ENCODE results near the gene GSTM3. TPM values are rescaled to one million over a fixed set of nuclear protein-coding genes. Genes with fewer than 3 reads are reported as not detected.

Gene GSTM3
- total and polyA plus RNA-seq, 2 of the 13 experiments (the other 11 are each of a cell fraction or from before 2014, with no cell fraction given) = 127 to 142 TPM

DNA sequence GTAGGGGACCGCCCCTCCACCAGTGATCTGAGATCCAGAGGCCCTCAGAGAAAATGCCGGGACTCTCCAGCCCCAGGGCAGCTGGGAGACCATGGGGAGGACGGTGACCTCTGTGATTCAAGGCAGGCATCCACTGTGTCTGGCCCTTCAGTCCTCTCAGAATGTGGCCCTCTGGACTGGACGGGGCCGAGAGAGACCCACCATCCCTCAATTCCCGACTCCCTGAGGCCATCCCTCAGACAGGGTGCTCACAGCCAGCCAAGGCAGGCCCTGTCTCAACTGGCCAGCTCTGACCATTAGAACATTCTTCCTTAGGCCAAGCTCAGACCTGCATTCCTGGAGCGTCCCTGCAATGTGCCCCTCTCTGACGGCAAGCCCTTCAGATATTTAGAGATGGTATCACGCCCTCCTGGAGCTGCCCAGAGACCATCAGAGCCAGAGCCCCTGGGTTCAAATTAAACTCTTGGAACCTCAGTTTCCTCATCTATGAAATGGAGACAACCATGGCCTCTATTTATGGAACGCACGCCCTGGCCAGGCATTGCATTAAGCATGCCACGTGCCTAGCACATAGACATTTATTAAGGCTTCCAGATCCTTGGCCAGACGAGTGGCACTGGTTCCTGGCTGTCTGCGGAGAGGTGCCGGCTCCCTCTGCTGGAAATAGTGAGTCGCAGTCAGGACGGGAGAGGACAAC lies 32.5 kb upstream of the GSTM3 start (continued):
- TF ChIP-seq RFXAP (CRISPR knock-in tag; IDR thresholded peaks at IDR 0.05; ENCODE audit: borderline replicate concordance) (no peak), HNRNPL (IDR thresholded peaks at IDR 0.05; ENCODE audit: low read depth, low read length) (no peak), SYNCRIP (IDR thresholded peaks at IDR 0.05; ENCODE audit: insufficient read depth, low read depth, low read length) (no peak), E2F1 (CRISPR knock-in tag; IDR thresholded peaks at IDR 0.05) (no peak), REPIN1 (CRISPR knock-in tag; IDR thresholded peaks at IDR 0.05; ENCODE audit: borderline replicate concordance, low read depth) (no peak), TBX3 (IDR thresholded peaks at IDR 0.05; ENCODE audit: borderline replicate concordance) (no peak), ZNF501 (CRISPR knock-in tag; IDR thresholded peaks at IDR 0.05) (peak; percentile 78), ZMAT5 (CRISPR knock-in tag; IDR thresholded peaks at IDR 0.05; ENCODE audit: borderline replicate concordance, low read depth) (no peak), ZNF770 (CRISPR knock-in tag; IDR thresholded peaks at IDR 0.05) (no peak), HNRNPUL1 (IDR thresholded peaks at IDR 0.05; ENCODE audit: low read depth, low read length) (no peak), ZNF772 (CRISPR knock-in tag; IDR thresholded peaks at IDR 0.05) (no peak), ZSCAN30 (CRISPR knock-in tag; IDR thresholded peaks at IDR 0.05) (no peak), EP300 (IDR thresholded peaks at IDR 0.05; ENCODE audit: low read depth in 2 of 2, low read length in 2 of 2) (no peak), EP300 (CRISPR knock-in tag; IDR thresholded peaks at IDR 0.05; ENCODE audit: borderline replicate concordance) (no peak), KLF6 (CRISPR knock-in tag; IDR thresholded peaks at IDR 0.05) (no peak), SP4 (CRISPR knock-in tag; IDR thresholded peaks at IDR 0.05) (no peak), NR2C2 (CRISPR knock-in tag; IDR thresholded peaks at IDR 0.05; ENCODE audit: borderline replicate concordance) (no peak), RCOR2 (CRISPR knock-in tag; IDR thresholded peaks at IDR 0.05) (no peak), ZEB1 (IDR thresholded peaks at IDR 0.05; ENCODE audit: insufficient replicate concordance, low read depth) (no peak), BCLAF1 (IDR thresholded peaks at IDR 0.05) (no peak), ZNF746 (CRISPR knock-in tag; IDR thresholded peaks at IDR 0.05) (no peak)
- TF ChIP-seq, protein P1, sequence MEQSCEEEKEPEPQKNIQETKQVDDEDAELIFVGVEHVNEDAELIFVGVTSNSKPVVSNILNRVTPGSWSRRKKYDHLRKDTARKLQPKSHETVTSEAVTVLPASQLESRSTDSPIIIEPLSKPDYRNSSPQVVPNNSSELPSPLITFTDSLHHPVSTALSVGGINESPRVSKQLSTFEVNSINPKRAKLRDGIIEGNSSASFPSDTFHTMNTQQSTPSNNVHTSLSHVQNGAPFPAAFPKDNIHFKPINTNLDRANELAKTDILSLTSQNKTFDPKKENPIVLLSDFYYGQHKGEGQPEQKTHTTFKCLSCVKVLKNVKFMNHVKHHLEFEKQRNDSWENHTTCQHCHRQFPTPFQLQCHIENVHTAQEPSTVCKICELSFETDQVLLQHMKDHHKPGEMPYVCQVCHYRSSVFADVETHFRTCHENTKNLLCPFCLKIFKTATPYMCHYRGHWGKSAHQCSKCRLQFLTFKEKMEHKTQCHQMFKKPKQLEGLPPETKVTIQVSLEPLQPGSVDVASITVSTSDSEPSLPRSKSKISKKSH (CRISPR knock-in tag; IDR thresholded peaks at IDR 0.05; ENCODE audit: borderline replicate concordance) = no peak

Data from HepG2 (cell line).